ENCODE results near the gene FRY. TPM values are rescaled to one million over a fixed set of nuclear protein-coding genes. Genes with fewer than 3 reads are reported as not detected.

FRY gene
- total RNA-seq, 1 donor from 2014 or later, result 5.4 TPM

DNA sequence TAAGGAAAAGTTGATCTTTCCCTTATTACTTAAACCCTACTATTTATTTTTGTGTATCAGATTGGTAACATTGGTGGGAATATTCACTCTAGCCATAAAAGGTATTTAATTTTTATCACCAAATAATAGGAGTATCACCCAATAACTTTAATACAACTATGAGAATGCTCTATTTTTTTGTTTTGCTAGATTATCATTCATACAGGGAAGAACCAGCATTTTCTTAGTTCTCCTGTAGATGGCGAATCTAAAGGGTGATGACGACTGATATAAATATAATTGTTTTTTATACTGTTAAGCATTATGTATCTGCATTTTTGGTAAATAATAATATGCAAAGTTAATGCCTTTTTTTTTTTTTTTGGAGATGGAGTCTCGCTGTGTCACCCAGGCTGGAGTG is 7.9 kb upstream of the FRY start:
- no peak overlapping the region for H3K4me3 Mint-ChIP-seq
- no peaks in the 10 kb centered on the region for H3K27me3 Mint-ChIP-seq (ENCODE audit: low read depth)
- no peak overlapping the region for H3K27ac Mint-ChIP-seq (ENCODE audit: unreplicated experiment)
- no peaks in the 10 kb centered on the region for H3K36me3 Mint-ChIP-seq (ENCODE audit: low read depth)
- H3K9me3 Mint-ChIP-seq, result no peaks in the 10 kb centered on the region
- TF ChIP-seq CTCF (conservative IDR thresholded peaks at IDR 0.05), result peak; percentile 36
- H3K4me1 Mint-ChIP-seq, result peaks cover 31% of the 10 kb centered on the region
- no peak for DNase-seq (ENCODE audit: low read depth, low spot score)

- H3K4me3 Mint-ChIP-seq, result no peak overlapping the region
- no peak for TF ChIP-seq CTCF (conservative IDR thresholded peaks at IDR 0.05)
- no peaks in the 10 kb centered on the region for H3K9me3 Mint-ChIP-seq
- DNase-seq (ENCODE audit: low read depth, low spot score), result no peak
- H3K4me1 Mint-ChIP-seq, result peaks cover 32% of the 10 kb centered on the region
- H3K27me3 Mint-ChIP-seq (ENCODE audit: low read depth), result no peaks in the 10 kb centered on the region
- no peaks in the 10 kb centered on the region for H3K36me3 Mint-ChIP-seq (ENCODE audit: low read depth)
- H3K27ac Mint-ChIP-seq (ENCODE audit: unreplicated experiment), result no peak overlapping the region
These were observed 6.8 kb upstream of the FRY start for GRCh38 chr13:32024750-32025149.

DNA sequence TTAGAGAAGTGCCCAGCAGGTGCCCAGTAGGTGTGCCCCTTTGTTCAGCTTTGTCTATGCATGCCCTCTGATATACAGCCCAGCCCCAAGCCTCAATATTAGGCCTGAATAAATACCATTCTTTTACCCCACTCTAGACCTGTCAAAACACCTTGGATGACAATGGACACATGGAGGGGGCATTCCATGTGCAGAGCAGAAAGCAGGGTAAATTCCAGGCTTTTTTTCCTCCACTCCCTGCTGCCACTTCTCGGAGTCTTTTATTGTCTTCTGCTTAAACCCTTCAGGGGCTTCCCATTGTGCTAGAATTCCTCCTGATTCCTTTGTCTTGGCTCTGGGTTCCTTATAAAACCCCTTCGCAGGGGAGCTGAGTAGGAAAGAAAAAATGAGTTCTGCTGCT is 5.8 kb upstream of the FRY start:
- no peaks in the 10 kb centered on the region for H3K36me3 Mint-ChIP-seq (ENCODE audit: low read depth)
- H3K27ac Mint-ChIP-seq (ENCODE audit: unreplicated experiment), result no peak overlapping the region
- TF ChIP-seq CTCF (conservative IDR thresholded peaks at IDR 0.05), result no peak
- H3K4me1 Mint-ChIP-seq, result peaks cover 37% of the 10 kb centered on the region
- H3K27me3 Mint-ChIP-seq (ENCODE audit: low read depth), result peaks cover 8% of the 10 kb centered on the region
- no peak for DNase-seq (ENCODE audit: low read depth, low spot score)
- H3K9me3 Mint-ChIP-seq, result no peaks in the 10 kb centered on the region
- H3K4me3 Mint-ChIP-seq, result no peak overlapping the region

GRCh38 chr13:32026623-32027022 is 5.0 kb upstream of the FRY start:
- no peak for TF ChIP-seq CTCF (conservative IDR thresholded peaks at IDR 0.05)
- H3K27ac Mint-ChIP-seq (ENCODE audit: unreplicated experiment), result no peak overlapping the region
- peaks cover 41% of the 10 kb centered on the region for H3K4me1 Mint-ChIP-seq
- no peak overlapping the region for H3K4me3 Mint-ChIP-seq
- H3K27me3 Mint-ChIP-seq (ENCODE audit: low read depth), result peaks cover 15% of the 10 kb centered on the region
- H3K36me3 Mint-ChIP-seq (ENCODE audit: low read depth), result no peaks in the 10 kb centered on the region
- DNase-seq (ENCODE audit: low read depth, low spot score), result no peak
- H3K9me3 Mint-ChIP-seq, result no peaks in the 10 kb centered on the region

GRCh38 chr13:32028711-32029110 is 2.9 kb upstream of the FRY start:
- no peaks in the 10 kb centered on the region for H3K9me3 Mint-ChIP-seq
- DNase-seq (ENCODE audit: low read depth, low spot score), result no peak
- no peak for TF ChIP-seq CTCF (conservative IDR thresholded peaks at IDR 0.05)
- H3K36me3 Mint-ChIP-seq (ENCODE audit: low read depth), result no peaks in the 10 kb centered on the region
- no peak overlapping the region for H3K4me3 Mint-ChIP-seq
- H3K27ac Mint-ChIP-seq (ENCODE audit: unreplicated experiment), result no peak overlapping the region
- H3K4me1 Mint-ChIP-seq, result peaks cover 33% of the 10 kb centered on the region
- peaks cover 24% of the 10 kb centered on the region for H3K27me3 Mint-ChIP-seq (ENCODE audit: low read depth)

GRCh38 chr13:32029684-32030083 is 1.9 kb upstream of the FRY start:
- DNase-seq (ENCODE audit: low read depth, low spot score), result no peak
- H3K4me1 Mint-ChIP-seq, result peaks cover 33% of the 10 kb centered on the region
- no peak overlapping the region for H3K27ac Mint-ChIP-seq (ENCODE audit: unreplicated experiment)
- H3K9me3 Mint-ChIP-seq, result no peaks in the 10 kb centered on the region
- H3K36me3 Mint-ChIP-seq (ENCODE audit: low read depth), result no peaks in the 10 kb centered on the region
- TF ChIP-seq CTCF (conservative IDR thresholded peaks at IDR 0.05), result no peak
- peak overlapping the region; percentile 19 for H3K4me3 Mint-ChIP-seq
- peaks cover 26% of the 10 kb centered on the region for H3K27me3 Mint-ChIP-seq (ENCODE audit: low read depth)

All from neural crest cell (in vitro differentiated cells).